ENCODE data around the gene NPIPB8.
A peak's percentile ranks its signal among the peaks of the same experiment; 100 is the strongest.
"Not testable (repeated sequence)": the region's sequence is repeated elsewhere in the genome, so short reads cannot be mapped to it uniquely, and the experiment has no call there.

The NPIPB8 gene

DNA sequence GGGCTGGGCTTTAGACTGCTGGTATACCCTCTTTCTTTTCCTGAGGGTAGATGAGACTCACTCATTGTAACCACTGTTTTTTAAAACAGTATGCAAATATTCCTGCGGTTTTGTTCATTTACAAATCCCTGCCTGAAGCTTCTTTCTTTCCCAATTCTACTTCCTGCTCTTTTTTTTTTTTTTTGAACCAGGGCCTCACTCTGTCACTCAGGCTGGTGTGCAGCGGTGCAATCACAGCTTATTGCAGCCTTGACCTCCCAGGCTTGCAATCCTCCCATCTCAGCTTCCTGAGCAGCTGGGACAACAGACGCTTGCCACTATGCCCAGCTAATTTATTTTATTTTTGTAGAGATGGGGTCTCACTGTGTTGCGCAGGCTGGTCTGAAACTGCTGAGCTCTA lies 20.0 kb upstream of the NPIPB8 start:
- in situ Hi-C loops (cut with HindIII; ENCODE audit: low pct_ligation_motif_present, low pct_unique_long_range_greater_than_20kb, low sequenced_read_pairs) = no loop called here
- no peak for DNase-seq

DNA sequence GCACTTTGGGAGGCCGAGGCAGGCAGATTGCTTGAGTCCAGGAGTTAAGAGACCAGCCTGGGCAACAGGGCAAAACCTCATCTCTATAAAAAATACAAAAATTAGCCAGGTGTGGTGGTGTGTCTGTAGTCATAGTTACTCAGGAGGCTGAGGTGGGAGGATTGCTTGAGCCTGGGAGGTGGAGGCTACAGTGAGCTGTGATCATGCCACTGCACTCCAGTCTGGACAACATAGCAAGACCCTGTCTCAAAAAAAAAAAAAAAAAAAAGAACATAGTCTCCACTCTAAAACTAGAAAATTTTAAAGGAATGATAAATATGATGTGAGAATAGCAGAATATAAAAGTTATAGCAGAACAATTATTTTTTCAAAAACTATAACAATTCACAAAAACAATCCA lies 17.5 kb upstream of the NPIPB8 start:
- in situ Hi-C loops (cut with HindIII; ENCODE audit: low pct_ligation_motif_present, low pct_unique_long_range_greater_than_20kb, low sequenced_read_pairs); DNase-seq: not testable (repeated sequence)

DNA sequence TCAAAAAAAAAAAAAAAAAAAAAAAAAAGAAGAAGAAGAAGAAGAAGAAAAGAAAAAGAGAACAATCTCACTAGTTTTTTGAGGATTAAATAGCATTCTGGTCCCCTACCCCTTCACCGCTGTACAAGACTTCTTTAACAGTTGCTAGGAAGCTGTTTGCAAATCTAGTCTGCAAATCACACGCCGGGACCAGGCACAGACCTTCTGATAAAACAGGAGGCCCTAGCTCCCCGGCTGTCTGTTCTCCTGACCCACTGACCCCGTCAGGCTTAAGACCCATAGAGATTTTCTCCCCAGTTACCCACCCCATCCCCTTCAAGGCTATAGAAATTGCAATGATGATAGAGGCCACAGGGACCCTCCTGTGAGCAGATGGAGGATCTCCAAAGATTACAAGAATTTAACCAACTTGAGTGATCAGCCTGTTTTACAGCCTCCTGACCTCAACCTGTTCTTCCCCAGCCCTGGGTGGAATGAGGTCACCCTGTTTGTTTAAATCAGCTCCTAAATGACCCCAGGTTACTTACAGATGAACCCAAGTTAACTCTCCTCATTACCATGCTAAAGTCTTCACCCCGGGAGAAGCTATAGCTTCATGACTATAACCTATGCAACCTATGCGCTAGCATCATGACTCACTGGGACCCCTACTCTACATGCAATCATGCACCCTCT lies 16.2 kb upstream of the NPIPB8 start:
- in situ Hi-C loops (cut with HindIII; ENCODE audit: low pct_ligation_motif_present, low pct_unique_long_range_greater_than_20kb, low sequenced_read_pairs) = no loop called here
- DNase-seq = no peak

DNA sequence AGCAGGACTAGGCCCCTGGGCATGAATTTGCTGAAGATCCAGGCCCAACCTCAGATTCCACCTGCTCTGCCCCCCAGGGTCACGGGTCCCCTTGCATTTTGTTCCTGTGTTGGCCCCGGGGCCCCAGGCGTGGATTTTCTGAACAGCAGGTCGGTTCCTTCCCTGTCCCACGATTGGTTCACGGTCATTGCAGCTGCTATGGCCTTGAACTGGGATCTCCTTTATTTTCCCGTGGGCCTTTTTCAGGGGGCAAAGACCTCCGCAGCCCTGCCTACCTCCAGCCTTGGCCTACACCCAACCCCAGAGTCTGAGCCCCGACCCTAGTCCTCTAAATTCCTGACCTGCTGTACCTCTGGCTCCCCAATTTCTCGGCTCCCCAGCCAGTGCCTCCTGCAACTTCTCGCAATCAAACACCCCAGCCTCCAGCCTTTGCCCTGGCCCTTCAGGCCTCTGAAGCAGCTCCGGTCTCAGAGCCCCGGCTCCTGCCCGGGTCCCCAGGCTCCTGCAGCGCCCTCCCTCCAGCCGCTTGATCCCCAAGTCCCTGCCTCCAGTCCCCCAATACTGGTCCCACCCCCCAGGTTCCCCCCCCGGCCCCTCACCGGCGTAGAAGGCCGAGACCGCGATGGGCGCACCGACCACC lies 15.2 kb upstream of the NPIPB8 start:
- DNase-seq; in situ Hi-C loops (cut with HindIII; ENCODE audit: low pct_ligation_motif_present, low pct_unique_long_range_greater_than_20kb, low sequenced_read_pairs): not testable (repeated sequence)

DNA sequence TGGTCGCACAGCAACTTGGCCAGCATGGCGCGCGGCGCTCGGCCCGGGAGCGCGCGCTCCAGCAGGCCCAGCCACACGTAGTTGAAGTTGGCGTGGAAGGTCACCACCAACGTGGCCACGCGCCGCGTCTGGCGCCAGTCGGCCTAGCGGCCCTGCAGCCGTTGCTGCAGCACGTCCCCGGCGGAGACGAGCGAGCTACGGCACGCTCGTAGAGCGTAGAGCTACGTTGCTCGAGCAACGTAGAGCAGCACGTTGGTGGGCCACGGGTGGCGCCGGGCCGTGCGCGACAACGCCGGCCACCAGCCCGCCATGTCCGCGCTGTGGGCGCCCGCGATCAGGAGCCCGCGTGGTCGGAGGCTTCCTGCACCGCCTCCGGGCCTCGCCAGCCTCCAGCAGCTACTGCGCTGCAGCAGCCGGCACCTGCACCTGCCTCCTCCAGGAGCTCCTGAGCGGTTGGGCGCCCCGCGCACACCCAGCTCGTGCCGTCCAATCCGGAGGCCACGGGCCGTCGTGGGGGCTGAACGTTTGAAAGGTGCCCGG lies 14.6 kb upstream of the NPIPB8 start:
- in situ Hi-C loops (cut with HindIII; ENCODE audit: low pct_ligation_motif_present, low pct_unique_long_range_greater_than_20kb, low sequenced_read_pairs) = no loop called here
- DNase-seq = peak; percentile 45

DNA sequence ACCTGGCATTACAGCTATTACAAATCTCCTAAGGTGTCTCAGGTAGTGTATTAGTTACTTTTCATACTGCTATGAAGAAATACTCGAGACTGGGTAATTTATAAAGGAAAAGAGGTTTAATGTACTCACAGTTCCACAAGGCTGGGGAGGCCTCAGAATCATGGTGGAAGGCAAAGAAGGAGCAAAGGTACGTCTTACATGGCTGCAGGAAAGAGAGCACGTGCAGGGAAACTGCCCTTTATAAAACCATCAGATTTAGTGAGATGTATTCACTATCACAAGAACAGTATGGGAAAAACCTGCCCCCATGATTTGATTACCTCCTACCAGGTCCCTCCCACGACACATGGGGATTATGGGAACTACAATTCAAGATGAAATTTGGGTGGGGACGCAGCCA lies 7.0 kb upstream of the NPIPB8 start:
- in situ Hi-C loops (cut with HindIII; ENCODE audit: low pct_ligation_motif_present, low pct_unique_long_range_greater_than_20kb, low sequenced_read_pairs); DNase-seq: not testable (repeated sequence)

DNA sequence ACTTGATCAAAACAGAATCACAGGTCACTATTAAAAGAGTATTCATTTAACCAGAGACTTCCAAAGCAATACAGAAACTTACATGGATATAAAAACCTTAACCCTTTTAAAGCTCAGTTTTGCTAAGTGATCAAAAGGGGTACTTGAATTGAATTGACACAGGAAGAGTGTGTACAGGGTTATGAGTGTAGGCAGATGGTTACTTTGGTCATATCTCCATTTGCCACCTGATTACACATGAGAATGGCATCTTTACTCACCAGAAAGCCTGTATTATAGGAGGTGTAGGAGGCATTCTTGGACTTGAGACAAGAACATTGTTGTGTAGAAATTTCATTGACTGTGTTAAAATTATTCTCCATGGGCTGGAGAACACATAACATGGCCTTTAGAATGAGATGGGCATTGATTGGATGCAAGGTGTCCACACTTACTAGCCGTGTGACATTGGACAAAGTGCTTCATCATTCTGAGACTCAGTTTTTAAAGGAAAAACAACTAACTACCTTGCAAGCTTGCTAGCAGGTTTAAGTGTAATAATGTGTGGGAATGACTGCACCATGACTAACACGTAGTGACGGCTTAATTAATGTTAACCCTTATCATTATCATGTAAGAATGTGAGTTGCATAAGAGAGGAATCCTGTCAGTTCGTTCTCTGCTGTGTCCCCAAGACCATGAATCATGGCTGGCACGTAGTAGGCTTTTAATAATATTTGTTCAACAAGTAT lies 1.6 kb upstream of the NPIPB8 start:
- in situ Hi-C loops (cut with HindIII; ENCODE audit: low pct_ligation_motif_present, low pct_unique_long_range_greater_than_20kb, low sequenced_read_pairs) = not testable (repeated sequence)
- peak; percentile 64 for DNase-seq

DNA sequence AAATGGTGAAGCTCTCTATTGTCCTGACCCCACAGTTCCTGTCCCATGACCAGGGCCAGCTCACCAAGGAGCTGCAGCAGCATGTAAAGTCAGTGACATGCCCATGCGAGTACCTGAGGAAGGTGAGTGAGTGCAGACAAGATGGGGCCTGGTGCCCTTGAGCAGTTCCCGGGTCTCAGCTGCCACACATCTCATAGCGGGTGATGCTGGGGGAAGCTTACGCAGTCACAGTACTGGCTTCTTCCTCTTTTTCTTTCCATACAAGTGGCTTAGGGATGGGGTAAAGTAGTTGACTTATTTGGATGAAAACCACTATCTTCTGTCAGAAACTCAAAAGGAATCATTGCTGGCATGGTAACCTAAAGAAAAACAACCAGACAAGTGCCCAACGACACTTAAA lies 494 bp downstream of the NPIPB8 start:
- DNase-seq; in situ Hi-C loops (cut with HindIII; ENCODE audit: low pct_ligation_motif_present, low pct_unique_long_range_greater_than_20kb, low sequenced_read_pairs): not testable (repeated sequence)

DNA sequence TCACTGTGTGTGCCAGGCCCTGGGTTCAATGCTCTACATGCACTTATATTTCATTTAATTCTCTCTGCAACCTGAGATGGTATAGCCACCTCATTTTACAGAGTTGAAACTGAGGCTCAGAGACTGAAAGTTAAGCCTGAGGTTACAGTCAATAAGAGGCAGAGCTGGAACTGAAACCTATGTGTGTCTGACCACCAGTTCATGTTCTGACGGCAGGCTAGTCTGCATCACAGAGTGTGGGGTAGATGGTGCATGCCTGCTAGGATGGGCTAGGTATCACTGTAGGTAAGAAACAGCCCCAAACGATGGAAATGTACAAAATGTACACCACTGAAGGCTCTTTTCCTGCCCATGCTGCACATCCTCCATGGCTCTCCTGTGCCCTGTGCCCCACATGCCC lies 2.1 kb downstream of the NPIPB8 start:
- DNase-seq; in situ Hi-C loops (cut with HindIII; ENCODE audit: low pct_ligation_motif_present, low pct_unique_long_range_greater_than_20kb, low sequenced_read_pairs): not testable (repeated sequence)

DNA sequence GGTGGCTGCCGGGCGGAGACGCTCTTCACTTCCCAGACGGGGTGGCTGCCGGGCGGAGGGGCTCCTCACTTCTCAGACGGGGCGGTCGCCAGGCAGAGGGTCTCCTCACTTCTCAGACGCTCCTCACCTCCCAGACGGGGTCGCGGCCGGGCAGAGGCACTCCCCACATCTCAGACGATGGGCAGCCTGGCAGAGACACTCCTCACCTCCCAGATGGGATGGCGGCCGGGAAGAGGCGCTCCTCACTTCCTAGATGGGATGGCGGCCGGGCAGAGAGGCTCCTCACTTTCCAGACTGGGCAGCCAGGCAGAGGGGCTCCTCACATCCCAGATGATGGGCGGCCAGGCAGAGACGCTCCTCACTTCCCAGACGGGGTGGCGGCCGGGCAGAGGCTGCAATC lies 28.4 kb downstream of the NPIPB8 start:
- in situ Hi-C loops (cut with HindIII; ENCODE audit: low pct_ligation_motif_present, low pct_unique_long_range_greater_than_20kb, low sequenced_read_pairs); DNase-seq: not testable (repeated sequence)

DNA sequence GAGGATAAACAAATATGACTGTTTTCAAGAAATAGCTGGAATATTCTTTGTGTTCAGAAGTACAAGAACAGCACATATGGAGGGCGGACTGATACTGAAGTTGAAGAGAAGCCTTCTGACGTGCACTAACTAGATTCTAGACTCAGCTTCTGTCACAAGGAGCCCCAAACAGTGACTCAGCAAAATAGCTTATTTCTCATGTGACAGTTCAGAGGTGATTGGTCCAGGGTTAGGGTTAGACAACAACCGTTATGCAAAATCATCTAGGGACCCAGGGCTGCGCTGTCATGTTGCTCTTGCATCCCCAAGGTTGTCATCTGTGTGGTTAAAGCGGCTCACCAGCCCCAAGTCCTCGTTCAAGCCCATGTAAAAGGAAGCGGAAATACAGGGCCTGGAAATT lies 29.6 kb downstream of the NPIPB8 start:
- in situ Hi-C loops (cut with HindIII; ENCODE audit: low pct_ligation_motif_present, low pct_unique_long_range_greater_than_20kb, low sequenced_read_pairs); DNase-seq: not testable (repeated sequence)

DNA sequence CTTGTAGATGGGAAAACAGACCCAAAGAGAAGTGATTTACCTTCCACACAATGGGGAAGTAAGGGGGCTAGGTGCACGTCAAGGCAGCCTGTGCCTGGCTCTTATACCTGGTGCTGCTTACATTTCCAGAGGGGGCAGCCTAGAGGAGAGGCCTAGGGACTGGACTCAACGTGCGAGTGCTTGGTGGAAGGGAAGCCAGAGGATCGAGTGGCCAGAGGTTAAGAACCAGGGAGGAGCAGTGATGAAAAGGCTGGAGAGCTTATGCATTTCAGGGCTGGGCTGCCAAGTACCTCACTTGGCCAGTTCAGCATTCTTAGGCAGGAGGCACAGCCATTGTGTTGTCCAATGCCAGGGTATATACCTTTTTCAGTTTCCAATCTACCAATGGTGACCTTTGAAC lies 30.3 kb downstream of the NPIPB8 start:
- in situ Hi-C loops (cut with HindIII; ENCODE audit: low pct_ligation_motif_present, low pct_unique_long_range_greater_than_20kb, low sequenced_read_pairs) = not testable (repeated sequence)

DNA sequence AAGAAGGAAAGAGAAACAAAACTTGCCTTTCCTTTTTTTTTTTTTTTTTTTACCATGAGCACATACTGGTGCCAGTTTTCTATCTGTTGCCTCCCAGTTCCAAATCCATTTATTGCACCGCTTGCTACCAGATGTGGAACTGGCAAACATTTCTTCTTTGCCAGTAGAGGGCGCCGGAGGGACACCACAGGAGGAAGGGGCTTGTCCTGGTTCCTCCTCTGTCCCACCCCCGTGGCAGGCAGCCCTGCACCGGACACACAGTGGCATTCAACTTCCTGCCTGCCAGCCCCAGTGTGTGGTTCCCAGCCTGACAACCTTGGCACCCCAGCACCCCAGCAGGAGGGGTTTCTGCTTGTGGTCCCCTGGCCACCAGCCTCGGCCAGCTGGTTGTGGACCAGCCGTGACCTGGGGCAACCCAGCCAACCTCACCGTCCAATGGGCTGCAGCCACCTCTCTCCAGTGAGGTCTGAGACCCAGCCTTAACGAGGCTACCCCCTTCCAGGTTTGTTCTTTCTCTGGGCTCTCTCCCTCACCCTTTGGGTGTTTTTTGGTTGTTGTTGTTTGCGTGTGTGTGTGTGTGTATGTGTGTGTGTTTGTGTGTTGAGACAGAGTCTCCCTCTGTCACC lies 50.6 kb downstream of the NPIPB8 start:
- DNase-seq; in situ Hi-C loops (cut with HindIII; ENCODE audit: low pct_ligation_motif_present, low pct_unique_long_range_greater_than_20kb, low sequenced_read_pairs): not testable (repeated sequence)

More for the DNA sequence above, 30.3 kb downstream of the NPIPB8 start:
- not testable (repeated sequence) for DNase-seq

DNA sequence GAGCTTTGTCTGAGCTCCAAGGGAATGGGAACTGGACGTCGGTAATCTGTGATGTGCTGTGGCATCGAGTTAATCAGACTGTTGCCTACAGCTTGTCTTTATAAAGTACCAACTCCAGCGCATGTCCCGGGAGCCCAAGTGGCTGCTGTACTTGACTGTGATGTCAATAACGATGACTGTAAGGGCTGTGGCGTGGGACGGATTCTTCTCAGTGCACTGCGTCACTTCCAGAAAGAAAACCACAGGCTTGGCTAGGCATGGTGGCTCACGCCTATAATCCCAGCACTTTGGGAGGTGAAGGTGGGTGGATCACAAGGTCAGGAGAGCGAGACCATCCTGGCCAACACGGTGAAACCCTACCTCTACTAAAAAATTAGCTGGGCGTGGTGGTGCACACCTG lies 51.6 kb downstream of the NPIPB8 start:
- DNase-seq; in situ Hi-C loops (cut with HindIII; ENCODE audit: low pct_ligation_motif_present, low pct_unique_long_range_greater_than_20kb, low sequenced_read_pairs): not testable (repeated sequence)

DNA sequence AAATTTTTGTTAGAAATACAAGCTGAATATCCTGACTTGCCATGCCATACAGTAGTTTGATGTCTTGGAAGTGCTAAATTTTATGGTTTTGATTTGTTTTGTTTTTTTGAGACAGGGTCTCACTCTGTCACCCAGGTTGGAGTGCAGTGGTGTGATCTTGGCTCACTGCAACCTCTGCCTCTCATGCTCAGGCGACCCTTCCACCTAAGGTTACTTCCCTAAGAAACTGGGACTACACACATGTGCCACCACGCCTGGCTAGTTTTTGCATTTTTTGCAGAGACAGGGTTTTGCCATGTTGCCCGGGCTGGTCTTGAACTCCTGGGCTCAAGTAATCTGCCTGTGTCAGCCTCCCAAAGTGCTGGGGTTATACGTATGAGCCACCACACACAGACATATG lies 53.9 kb downstream of the NPIPB8 start:
- DNase-seq; in situ Hi-C loops (cut with HindIII; ENCODE audit: low pct_ligation_motif_present, low pct_unique_long_range_greater_than_20kb, low sequenced_read_pairs): not testable (repeated sequence)

DNA sequence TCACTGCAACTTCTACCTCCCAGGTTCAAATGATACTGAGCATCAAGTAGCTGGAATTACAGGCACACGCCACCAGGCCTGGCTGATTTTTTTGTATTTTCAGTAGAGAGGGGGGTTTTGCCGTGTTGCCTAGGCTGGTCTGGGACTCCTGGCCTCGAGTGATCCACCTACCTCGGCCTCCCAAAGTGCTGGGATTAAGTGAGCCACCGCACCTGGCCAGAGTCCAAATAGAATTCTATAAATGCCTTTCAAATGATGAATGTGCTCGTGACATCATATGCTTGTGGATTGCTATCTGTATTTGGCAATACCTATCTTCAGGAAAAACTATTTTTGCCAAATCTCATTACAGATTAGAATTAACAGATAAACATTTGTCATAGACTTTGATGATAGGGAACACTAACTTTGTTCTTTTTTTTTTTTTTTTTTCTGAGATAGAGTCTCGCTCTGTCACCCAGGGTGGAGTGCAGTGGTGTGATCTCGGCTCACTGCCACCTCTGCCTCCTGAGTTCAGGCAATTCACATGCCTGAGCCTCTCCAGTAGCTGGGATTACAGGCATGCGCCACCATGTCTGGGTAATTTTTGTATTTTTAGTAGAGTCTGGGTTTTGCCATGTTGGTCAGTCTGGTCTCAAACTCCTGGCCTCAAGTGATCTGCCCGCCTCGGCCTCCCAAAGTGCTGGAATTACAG lies 55.5 kb downstream of the NPIPB8 start:
- DNase-seq; in situ Hi-C loops (cut with HindIII; ENCODE audit: low pct_ligation_motif_present, low pct_unique_long_range_greater_than_20kb, low sequenced_read_pairs): not testable (repeated sequence)

DNA sequence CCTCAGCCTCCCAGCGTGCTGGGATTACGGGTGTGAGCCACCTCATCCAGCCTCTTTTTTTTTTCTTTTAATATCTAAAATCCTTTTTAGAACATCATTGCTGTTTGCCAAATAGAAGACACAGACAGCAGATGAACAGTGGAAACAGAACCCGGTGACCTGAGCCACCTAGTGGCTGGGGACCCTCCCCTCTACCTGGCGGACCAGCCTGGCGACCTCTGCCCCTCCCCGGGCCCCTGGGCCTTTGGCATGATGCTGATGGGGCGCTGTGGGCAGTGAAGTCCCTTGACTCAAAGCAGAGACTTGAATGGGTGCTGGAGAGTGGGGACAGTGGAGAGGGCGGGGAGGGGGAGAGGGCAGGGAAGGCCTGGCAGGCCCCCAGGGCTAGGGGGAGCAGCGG lies 61.9 kb downstream of the NPIPB8 start:
- DNase-seq; in situ Hi-C loops (cut with HindIII; ENCODE audit: low pct_ligation_motif_present, low pct_unique_long_range_greater_than_20kb, low sequenced_read_pairs): not testable (repeated sequence)

DNA sequence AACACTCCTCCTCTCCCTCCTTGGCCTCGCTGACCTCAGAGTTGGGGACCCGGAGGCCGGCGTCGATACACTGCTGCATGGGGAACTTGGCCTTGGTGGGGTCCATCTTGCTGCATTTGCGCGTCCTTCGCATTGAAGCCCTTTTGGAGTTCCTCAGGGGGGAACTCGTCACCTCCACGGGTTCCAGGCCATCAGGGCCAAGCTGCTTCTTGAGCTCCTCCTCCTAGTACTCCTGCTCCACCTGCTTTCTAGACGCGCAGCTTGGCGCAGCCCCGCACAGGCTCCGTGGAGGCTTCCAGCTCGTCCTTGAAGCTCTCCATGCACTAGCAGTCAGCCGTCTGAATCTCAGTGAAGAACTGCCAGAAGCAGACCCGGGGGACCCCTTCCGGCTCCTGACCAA lies 62.5 kb downstream of the NPIPB8 start:
- in situ Hi-C loops (cut with HindIII; ENCODE audit: low pct_ligation_motif_present, low pct_unique_long_range_greater_than_20kb, low sequenced_read_pairs); DNase-seq: not testable (repeated sequence)
